HG03342 (cell line): ENCODE results near the gene GP1BA.
"Not testable (repeated sequence)": the region's sequence is repeated elsewhere in the genome, so short reads cannot be mapped to it uniquely, and the experiment has no call there.

Experiments
- ATAC-seq: cut with Tn5 transposase; IDR thresholded peaks from one replicate; pipeline ENCODE4 v1.9.1; 2021; ENCODE audit warnings: mild to moderate bottlenecking, moderate library complexity; ENCODE audit not compliant: unreplicated experiment

GP1BA gene

DNA sequence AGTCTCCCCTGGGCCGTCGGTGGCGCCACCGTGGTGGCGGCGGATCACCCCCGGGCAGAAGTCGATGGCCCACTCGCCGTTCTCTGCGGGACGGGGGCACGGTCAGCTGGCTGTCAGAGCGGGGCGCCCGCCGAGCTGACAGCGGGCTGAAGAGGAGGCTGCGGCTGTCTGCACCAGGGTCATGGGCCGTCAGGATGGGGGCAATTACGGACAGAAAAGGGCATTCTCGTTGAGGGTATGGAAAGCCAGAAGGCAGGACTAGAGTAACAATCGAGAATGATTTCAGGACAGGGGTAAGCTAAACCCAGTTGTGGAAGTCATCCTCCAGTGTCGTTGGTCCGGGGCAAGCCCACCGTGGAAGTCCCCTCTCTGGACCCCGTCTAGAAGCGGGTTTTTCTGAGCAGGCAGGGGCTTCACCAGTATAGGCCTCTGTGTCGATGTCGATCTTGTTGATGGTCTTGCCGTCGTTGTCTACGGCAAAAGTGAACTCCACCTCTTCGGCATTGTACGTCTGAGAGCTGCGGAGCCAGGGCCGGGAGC lies 30.9 kb upstream of the GP1BA start:
- ATAC-seq, result no peak

DNA sequence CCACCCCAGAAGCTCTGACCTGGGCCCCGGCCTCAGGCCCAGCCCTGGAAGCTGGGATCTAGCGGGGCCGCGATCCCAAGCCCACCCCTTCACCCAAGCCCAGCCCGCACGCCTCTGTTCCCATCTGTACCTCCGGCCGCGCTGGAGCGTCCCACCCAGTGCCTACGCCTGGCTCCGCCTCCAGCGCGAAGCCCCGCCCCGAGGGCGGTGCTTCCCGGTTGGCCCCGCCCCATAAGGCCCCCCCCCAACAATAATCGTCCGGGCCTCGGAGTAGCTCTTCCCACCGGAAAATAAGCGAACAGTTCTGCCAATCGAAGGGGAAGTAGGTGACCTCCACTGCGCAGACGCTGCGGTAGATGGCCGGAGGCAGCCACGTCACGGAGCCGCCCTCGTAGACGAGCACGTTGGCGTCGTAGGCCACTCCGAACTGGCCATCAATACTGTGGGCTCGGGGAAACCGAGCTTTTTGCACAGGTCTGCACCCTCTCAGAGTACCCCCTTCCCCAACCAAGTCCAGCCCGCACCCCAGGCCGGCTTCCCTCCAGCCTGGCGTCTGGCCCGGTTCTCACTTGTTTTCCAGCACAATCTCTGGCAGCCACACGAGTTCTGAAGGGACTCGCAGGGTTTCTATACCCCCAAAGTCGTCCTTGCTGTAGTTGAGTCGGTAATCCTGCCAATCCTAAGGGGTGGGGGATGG lies 30.3 kb upstream of the GP1BA start:
- no peak for ATAC-seq

DNA sequence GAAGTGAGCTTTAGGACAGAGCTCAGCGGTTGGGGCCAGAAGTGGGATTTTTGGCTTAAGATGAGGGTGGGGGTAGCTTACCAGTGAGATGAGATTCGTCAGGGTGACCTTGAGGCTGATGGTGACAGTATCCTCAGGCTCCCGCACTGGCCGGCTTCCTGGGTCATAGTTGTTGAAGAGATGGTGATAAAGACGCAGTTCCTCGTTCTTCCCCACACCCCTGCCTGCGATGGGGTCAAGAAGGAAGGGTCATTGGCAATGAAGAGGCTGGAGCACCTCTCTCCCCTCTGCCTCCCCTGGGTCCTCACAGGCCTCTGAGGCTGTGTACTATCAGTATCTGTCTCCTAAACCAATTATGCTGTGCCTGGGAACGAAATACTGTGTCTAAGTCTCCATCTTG lies 29.5 kb upstream of the GP1BA start:
- no peak for ATAC-seq

DNA sequence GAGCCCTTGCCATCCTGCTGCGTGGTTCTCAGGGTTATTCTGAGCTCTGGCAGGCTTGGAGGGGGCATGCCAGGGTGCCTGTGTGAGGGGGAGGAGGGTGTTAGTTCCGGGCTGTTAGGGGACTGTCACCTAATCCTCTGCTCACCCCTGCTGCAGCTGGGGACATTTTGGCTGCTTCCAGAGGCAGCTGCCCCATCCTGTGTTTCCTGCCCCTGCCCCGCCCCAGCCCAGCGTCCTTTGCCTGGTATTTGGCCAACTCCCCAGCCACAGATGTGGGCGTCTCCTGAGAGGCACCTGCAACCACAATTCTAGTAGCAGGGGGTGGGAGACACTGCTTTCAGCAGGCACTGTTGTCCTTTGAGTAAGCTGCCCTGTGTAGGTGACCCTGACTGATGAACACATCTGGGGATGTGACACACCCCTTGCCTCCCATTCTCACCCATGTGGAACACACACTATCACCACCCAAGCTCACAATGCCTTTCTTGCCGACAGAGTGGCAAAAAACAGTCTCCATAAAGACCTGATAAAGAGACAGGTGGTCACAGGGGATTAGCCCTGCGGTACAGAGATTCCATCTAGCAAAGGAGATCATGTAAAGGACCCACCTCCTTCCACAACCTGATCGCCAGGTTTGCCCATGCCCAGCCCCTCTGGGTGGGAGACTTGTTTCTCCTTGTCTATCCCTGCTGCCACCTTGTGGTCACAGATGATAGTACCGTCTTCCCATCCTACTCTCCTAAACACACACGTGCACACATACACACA lies 28.8 kb upstream of the GP1BA start, which contains the start of gene CHRNE:
Gene CHRNE, minus strand, starts transcription at position 48 of the 768 bp plus-strand sequence. Its CDS starts 35 bp downstream, at position 13.
- no peak for ATAC-seq

DNA sequence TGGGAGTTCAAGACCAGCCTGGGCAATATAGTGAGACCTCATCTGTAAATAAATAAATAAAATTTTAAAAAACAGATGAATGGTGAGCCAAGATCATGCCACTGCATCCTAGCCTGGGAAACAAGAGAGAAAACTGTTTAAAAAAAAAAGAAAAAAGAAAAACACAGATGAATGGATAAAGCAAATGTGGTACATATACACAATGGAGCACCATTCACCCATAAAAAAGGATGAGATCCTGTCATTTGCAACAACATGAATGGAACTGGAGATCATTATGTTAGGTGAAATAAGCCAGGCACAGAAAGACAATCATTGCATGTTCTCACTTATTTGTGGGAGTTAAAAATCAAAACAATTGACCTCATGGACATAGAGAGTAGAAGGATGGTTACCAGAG lies 25.4 kb upstream of the GP1BA start:
- ATAC-seq, result not testable (repeated sequence)

DNA sequence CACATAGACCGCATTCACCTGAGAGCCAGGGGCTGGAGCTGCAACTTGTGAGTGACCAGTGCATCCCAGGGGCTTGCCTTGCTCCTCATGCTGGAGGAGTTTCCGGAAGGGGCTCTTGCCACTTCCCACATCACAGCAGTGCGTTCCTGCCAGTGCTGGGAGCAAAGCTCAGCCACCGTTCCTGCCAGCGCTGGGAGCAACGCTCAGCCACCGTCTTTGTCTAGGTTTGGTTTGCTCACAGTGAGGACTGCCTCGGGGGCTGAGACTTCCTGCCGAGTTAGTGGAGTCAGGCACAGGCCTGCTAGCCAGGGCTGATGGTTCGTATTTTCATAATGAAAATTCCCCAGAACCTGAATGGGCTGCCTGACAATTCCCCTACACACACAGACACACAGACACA lies 23.8 kb upstream of the GP1BA start:
- ATAC-seq, result no peak

DNA sequence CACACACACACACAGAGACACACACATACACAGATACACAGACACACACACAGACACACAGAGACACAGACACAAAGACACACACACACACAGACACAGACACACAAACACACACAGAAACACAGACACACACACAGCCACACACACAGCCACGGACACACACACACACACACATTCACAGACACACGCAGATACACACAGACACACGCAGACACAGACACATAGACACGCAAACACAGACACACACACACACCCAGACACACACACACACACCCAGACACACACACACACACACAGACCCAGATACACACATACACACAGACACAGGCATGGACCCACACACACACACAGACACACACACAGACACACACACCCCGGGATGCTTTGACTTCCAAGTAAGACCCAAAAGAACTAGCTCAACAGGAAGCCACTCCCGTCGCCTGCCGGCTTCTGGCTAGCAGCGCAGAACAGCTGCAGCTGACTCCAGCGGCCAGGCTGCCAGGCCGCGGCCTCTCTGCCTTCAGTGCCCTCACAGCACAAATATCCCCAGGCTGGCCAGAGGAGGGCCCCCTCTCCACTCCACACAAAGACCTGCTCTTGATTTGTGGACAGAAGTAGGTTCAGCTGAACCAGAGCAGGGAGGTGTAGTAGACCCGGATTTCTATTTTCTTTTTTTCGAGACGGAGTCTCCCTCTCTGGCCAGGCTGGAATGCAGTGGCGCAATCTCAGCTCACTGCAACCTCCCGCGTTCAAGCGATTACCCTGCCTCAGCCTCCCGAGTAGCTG lies 23.2 kb upstream of the GP1BA start:
- ATAC-seq, result no peak

DNA sequence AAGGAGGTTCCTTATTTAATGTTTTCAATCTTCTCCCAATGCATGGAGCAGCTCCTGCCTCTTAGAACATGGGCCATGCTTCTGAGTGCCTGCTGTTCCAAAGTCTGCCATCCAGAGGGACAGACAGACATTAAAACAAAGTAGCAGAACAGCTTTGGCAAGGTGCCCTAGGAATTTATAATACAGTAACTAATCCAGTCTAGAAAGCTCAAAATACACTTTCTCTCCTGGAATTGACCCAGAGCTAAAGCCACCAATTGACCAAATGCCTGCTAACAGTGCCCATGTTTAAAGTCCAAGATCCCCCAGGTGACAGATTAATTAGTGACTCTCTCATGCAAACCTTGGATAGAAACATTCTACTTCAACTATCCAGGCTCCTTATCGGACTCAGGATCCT lies 18.1 kb upstream of the GP1BA start:
- ATAC-seq, result no peak

DNA sequence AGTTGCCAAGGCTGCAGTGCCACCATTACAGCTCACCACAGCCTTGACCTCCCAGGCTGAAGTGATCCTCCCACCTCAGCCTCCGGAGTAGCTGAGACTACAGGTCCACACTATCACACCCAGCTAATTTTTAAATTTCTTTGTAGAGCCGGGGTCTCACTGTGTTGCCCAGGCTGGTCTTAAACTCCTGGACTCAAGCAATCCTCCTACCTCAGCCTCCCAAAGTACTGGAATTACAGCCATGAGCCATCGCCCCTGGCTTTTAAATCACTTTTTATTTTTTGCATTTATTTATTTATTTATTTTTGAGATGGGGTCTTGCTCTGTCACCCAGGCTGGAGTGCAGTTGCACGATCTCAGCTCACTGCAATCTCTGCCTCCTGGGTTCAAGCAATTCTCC lies 17.5 kb upstream of the GP1BA start:
- ATAC-seq, result not testable (repeated sequence)

DNA sequence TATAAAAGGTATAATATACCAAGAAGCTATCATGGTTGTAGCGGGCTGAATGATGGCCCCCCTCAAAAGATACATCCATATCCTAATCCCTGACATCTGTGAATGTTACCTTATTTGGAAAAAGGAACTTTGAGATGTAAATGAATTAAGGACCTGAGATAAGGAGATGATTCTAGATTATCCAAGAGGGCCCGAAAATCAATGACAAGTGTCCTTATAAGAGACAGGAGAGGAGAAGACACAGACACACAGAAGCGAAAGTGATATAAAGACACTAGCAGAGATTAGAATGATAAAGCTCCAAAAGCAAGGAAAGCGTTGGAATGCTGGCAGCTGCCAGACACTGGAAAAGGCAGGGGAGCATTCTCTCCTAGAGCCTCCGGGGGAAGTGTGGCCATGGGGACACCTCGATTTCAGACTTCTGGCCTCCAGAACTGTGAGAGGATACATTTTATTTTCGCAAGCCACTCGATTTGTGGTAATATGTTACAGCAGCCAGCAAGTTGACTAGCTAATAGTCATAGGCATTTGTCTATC lies 12.5 kb upstream of the GP1BA start:
- no peak for ATAC-seq

DNA sequence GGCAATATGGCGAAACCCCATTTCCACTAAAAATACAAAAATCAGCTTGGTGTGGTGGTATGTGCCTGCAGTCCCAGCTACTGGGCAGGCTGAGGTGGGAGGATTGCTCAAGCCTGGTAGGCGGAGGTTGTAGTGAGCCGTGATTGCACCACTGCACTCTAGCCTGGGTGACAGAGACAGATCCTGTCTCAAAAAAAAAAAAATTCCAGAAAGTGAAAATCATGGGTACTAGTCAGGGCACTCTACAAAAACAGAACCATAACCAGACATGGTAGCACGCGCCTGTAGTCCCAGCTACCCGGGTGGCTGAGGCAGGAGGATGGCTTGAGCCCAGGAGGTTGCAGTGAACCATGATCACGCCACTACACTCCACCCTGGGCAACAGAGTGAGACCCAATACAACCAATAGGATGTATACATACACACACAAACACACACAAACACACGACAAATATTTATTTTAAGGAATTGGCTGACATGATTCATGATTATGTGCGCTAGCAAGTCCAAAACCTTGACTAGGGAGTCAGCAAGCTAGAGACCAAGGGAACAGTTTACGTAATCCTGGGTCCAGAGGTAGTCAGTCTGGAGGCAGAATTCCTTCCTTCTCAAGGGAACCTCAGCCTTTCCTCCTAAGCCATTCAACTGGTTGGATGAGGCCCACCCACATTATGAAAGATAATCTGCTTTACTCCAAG lies 11.6 kb upstream of the GP1BA start:
- ATAC-seq, result no peak

DNA sequence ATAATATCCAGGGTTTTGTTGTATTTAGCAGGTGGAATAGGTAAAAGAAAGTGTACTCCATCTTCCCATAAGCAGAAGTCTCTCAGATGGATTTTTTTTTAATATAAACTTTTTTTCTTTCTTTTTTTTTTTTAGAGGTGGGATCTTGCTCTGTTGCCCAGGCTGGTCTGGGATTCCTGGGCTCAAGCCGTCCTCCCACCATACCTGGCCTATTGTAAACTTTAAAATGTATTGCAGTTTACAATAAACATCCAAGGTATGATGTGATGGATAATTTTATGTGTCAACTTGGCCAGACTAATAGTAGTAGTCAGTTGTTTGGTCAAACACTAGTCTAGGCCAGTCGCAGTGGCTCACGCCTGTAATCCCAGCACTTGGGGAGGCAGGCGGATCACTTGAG lies 10.8 kb upstream of the GP1BA start:
- no peak for ATAC-seq

DNA sequence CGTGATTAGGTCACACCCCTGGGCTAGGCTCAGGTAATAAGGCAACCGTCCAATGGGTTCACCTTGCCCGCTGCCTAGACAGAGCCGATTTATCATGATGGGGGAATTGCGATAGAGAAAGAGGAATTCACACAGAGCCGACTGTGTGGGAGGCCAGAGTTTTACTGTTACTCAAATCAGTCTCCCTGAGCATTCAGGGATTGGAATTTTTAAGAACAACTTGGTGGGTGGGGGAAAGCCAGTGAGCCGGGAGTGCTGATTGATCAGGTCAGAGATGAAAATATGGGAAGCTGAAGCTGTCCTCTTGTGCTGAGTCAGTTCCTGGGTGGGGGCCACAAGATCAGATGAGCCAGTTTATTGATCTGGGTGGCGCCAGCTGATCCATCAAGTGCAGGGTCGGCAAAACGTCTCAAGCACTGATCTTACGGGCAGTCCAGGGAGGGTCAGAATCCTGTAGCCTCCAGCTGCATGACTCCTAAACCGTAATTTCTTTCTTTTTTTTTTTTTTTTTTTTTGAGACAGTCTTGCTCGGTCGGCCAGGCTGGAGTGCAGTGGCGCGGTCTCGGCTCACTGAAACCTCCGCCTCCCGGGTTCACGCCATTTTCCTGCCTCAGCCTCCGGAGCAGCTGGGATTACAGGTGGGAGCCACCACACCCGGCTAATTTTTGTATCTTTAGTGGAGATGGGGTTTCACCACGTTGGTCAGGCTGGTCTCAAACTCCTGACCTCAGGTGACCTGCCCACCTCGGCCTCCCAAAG lies 5.3 kb upstream of the GP1BA start:
- not testable (repeated sequence) for ATAC-seq

DNA sequence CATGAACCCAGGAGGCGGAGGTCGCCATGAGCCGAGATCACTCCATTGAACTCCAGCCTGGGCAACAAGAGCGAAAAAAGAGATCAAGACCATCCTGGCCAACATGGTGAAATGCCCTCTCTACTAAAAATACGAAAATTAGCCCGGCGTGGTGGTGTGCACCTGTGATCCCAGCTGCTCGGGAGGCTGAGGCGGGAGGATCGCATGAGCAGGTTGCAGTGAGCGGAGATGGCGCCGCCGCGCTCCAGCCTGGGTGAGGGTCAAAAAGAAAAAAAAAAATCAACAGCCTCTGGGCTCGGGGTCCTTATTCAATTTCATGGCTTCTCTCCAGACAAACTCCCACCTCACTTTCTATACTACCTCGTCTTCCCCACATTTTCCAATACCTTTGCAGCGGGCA lies 3.2 kb upstream of the GP1BA start:
- no peak for ATAC-seq

DNA sequence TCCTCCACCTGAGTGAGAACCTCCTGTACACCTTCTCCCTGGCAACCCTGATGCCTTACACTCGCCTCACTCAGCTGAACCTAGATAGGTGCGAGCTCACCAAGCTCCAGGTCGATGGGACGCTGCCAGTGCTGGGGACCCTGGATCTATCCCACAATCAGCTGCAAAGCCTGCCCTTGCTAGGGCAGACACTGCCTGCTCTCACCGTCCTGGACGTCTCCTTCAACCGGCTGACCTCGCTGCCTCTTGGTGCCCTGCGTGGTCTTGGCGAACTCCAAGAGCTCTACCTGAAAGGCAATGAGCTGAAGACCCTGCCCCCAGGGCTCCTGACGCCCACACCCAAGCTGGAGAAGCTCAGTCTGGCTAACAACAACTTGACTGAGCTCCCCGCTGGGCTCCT lies 679 bp downstream of the GP1BA start:
- ATAC-seq, result no peak

DNA sequence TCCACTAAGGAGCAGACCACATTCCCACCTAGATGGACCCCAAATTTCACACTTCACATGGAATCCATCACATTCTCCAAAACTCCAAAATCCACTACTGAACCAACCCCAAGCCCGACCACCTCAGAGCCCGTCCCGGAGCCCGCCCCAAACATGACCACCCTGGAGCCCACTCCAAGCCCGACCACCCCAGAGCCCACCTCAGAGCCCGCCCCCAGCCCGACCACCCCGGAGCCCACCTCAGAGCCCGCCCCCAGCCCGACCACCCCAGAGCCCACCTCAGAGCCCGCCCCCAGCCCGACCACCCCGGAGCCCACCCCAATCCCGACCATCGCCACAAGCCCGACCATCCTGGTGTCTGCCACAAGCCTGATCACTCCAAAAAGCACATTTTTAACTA lies 1.6 kb downstream of the GP1BA start:
- ATAC-seq, result no peak

DNA sequence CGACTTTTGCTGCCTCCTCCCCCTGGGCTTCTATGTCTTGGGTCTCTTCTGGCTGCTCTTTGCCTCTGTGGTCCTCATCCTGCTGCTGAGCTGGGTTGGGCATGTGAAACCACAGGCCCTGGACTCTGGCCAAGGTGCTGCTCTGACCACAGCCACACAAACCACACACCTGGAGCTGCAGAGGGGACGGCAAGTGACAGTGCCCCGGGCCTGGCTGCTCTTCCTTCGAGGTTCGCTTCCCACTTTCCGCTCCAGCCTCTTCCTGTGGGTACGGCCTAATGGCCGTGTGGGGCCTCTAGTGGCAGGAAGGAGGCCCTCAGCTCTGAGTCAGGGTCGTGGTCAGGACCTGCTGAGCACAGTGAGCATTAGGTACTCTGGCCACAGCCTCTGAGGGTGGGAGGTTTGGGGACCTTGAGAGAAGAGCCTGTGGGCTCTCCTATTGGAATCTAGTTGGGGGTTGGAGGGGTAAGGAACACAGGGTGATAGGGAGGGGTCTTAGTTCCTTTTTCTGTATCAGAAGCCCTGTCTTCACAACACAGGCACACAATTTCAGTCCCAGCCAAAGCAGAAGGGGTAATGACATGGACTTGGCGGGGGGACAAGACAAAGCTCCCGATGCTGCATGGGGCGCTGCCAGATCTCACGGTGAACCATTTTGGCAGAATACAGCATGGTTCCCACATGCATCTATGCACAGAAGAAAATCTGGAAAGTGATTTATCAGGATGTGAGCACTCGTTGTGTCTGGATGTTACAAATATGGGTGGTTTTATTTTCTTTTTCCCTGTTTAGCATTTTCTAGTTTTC lies 2.3 kb downstream of the GP1BA start:
- ATAC-seq, result no peak

DNA sequence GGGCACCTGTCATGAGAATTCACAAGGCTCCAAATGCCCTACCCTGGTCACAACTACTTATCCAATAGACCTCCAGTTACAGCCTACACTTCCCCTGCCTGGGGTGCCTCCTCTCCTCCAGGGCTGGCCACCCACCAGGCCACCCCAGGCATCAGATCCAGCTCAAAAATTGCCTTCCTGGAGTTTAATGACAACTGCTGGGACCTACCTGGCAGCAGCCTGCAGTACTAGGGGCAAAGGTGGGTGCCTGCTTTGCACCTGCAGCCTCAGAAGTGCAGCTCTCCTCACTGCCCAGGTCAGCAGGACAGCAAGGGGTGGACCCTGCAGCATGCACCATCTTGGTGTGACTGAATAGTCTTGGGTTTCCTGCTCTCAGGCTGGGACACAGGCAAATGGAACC lies 3.6 kb downstream of the GP1BA start:
- ATAC-seq, result no peak

DNA sequence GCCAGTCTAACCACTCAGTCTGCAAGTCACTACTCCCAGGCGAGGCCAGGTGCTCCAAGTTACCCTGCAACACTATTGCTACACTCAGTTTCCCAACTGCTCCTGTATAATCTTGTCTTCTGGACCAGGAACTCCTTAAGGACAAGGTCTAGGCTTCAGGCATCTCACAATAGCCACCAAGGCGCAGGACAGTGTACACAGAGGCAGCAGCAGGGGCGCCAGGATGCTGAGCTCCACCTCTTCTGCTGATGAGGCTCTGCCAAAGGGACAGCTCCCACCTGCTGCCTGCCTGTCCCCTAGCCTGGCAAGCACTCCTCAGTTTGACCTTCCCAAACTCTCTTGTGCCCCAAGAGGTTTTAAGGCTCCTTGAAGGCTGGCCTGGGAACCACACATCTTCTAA lies 4.4 kb downstream of the GP1BA start:
- no peak for ATAC-seq
